ENCODE measurements around the gene NAIF1.
"Not testable (repeated sequence)": the region's sequence is repeated elsewhere in the genome, so short reads cannot be mapped to it uniquely, and the experiment has no call there.

The NAIF1 gene

DNA sequence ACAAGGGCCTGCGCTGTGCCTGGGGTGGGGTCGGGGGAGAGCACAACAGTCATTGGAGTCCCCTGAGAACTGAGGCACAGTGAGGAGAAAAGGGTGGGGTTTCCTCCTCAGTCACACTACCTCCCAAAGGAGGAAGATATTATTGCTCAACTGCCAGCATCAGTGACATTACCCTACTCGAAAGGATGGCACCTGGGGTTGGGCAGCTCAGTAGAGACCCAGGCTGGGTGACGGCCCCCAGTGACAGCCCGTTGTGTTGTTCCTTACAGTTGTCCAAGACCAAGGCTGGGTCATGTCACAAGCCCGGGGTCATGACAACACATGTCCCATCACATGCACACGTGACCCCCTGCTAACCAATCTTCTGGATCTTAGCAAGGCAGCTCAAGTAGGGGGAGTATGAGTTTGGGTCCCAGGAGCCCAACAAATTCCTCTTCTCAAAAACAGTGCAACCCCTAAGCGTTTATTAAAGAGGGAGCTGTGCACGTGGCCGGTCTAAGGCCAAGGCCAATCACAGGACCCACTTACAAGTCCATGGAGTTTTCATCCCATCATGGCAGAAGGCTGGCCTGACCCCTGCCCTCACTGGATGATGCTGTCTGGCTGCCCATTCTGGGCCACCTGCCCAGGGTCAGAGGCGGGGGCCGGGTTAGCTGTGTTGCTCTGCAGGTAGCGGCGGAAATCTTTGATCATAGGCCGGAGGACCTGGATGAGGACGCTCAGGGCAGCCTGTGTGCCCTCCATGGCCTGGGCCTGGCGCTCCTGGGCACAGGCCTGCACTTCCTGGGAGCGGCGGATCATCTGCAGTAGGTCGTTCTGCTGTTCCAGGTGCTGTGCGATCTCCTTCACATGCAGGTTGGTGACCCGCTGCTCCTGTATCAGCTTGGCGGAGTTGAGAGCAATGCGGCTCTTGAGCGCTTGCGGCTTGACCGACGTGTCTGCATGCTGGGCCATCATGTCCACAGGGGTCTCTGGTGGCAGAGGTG, 4.0 kb downstream of the NAIF1 start:
- in situ Hi-C loops (cut with MboI; ENCODE audit: low sequenced_read_pairs) = no loop called here

DNA sequence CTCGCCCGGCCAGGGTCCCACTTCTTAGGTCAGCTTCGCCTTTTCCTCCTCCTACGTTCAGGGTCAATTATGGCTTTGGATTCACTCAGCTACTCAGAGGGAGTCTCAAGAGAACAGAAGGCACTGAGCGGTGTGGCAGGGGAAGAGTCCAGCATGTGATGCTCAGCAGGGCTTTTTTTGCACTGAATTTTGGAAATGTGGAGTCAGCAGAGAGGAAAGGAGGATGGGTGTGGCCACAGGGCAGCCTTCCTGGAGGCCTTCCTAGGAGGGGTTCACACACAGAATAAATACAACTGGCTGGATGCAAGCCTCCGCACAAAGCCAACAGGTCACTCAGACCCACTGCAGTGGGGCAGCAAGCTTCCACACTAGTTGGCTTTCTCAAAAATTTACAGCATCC, 4.8 kb downstream of the NAIF1 start:
- in situ Hi-C loops (cut with MboI; ENCODE audit: low sequenced_read_pairs) = no loop called here

DNA sequence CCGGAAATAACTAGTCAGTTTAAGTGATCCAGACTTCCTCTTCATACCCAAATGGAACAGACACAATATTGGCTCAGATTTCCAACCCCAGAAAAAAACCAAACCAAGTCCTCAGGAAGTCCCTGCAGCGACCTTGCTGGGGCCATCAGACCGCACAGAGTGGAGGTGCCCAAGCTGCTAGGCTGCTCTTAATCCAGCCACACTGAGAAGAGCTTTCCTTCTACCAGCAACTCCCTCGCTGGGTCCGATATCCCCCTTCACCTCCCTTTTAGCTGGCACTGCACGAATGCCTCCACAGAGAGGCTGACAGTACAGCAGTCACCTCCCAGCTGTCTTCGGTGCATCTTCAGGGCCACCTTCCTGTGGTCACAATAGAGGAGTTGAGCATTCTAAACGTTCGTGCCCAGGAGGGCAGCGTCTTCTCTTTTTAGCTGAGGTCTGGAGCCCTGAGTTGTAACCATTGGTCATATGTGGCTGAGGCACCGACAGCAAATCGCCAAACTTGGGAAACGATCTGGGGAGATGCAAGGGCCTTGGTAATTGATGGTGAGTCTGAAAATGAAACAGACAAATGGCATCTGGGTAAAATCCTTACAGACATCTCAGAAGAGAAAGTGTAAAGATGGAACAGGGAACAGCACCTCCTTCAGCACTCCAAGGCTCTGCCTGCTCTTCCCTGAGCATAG, 5.7 kb downstream of the NAIF1 start:
- in situ Hi-C loops (cut with MboI; ENCODE audit: low sequenced_read_pairs) = no loop called here

DNA sequence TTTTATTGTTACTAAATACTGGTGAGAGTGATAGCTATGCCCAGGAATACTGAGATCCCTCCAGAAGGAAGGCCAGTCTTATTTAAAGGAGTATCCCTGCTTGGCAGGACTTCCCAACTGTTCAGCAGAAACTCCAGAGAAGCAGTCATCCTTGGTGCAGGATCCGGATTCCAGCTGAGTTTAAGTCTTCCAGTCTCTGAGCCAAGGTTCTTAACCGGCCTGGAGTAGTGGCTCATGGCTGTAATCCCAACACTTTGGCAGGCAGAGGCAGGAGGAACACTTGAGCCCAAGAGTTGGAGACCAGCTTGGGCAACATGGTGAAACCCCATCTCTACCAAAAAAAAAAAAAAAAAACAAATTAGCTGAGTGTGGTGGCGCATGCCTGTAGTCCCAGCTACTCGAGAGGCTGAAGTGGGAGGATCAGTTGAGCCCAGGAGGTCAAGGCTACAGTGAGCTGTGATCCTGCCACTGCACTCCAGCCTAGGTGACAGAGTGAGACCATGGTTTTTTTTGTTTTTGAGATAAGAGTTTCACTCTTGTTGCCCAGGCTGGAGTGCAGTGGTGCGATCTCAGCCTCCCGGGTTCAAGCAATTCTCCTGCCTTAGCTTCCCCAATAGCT, 7.6 kb downstream of the NAIF1 start:
- in situ Hi-C loops (cut with MboI; ENCODE audit: low sequenced_read_pairs) = no loop called here

DNA sequence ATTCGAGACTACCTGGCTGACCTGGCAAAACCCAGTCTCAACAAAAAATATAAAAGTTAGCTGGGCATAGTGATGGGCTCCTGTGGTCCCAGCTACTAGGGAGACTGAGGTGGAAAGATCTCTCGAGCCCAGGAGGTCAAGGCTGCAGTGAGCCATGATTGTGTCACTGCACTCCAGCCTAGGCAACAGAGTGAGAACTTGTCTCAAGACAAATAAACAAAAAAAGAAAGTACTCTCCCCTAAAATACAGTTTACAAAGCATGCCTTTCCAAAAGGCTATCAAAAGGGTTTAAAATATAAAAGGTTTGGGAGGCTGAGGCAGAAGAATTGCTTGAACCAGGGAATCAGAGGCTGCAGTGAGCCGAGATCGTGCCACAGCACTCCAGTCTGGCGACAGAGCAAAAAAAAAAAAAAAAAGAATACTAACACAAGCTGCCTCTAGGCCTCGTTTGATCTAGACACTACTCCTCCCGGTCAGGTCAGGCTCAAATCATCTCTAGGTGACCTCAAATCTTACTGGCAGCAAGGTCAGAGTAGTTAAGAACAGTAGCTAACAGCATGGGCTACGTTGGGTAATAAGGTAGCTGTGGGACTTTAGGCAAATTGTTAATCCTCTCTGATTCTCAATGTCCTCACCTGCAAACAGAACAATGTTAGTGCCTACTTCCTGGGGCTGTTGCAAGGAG, 9.3 kb downstream of the NAIF1 start:
- in situ Hi-C loops (cut with MboI; ENCODE audit: low sequenced_read_pairs) = no loop called here

DNA sequence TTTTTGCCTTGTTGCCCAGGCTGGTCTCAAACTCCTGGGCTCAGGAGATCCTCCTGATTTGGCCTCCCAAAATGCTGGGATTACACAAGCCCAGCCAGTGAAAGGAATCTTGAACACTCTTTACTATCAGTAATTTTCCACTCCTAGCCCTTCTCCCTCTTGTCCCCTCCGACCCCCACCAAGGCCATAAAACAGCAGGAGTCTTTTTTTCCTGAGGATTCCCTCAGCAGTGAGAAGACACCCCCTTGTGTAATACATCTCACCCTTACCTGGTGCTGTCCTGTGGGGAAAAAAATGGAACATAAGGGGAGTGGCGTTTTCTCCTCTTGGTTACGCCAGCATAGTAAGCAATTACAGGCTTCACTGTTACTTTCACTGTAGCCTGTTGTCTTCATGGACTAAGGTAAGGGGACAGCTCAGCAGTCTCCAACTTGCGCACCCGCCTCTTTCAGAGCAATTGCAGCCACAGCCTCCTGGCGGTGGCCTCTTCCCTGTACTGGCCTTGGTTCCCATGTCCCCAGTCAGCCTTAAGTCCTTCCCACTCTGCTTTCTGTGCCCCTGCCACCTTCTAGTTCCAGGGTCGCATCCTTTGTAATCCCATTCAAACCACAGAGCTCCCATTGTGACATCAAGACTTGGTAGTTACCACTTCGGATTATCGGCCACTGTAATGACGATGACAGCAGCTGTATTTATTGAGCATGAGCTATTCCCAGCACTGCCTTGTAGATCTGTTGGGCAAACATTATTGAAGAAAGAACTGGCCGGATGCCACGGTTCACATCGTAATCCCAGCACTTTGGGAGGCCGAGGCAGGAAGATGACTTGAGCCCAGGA, 10.0 kb downstream of the NAIF1 start:
- in situ Hi-C loops (cut with MboI; ENCODE audit: low sequenced_read_pairs) = no loop called here

DNA sequence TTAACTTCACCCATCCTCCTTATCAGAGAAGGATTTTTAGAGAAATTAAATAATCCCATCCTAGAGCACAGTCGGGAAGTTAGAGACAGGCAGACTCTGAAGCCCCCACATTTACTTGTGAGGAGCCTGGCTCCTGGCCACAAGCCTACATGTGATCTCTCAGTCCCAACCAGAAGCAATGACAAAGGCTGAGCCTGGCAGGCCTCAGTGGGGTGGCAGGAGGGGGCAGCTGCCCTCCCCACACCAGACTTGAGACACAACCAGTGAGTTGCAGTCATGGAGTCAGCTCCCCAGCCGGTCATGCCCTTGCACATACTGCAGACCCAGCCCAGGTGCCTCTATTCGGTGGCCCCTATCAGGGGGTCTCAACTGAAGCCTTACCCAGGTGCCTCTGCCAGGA, 11.0 kb downstream of the NAIF1 start:
- in situ Hi-C loops (cut with MboI; ENCODE audit: low sequenced_read_pairs) = no loop called here

DNA sequence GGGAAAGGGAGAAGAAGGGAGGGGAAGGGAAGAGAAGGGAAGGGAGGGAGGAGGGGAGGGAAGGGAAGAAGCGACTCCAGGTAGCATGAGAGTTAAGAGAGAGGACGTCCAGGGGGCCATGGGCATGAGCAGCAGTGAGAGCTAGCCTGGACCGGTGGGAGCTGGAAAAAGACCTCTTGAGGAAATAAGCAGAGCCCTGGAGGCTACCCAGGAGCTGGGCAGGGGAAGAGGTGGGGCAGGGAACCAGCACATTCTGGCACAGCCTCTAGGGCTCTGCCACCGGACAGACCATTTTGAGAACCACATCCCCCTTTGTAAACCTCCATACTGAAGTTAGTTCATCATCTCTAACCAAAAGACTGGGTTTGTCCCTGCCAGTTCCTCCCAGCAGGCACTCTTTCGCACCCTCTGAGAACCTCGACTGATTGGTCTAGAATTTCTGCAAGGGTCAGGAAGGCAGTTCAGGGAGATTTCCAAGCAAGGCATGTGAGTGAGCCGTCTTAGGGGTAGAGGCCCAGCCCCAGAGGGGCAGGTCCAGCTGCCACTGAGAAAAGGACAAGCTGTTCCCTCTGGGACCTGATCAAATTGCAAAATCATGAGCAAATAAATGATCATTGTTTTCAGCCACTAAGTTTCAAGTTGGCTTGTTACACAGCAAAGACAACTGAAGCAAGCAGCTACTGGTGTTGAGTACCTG, 11.6 kb downstream of the NAIF1 start:
- in situ Hi-C loops (cut with MboI; ENCODE audit: low sequenced_read_pairs) = no loop called here

DNA sequence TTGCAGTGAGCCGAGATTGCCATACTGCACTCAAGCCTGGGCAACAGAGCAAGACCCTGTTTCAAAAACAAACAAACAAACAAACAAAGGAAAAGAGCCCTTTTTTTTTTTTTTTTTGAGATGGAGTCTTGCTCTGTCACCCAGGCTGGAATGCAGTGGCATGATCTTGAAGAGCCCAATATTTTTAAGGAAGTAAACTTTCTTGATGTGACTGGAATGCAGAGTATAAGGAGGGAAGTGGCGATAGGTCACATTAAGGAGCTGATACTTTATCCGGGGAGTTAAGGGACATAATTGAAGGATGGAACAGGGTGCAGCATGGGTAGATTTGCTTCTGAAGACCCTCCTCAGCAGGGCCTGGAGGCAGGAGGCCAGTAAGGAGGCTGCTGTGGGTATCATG, 13.0 kb downstream of the NAIF1 start:
- in situ Hi-C loops (cut with MboI; ENCODE audit: low sequenced_read_pairs) = no loop called here

DNA sequence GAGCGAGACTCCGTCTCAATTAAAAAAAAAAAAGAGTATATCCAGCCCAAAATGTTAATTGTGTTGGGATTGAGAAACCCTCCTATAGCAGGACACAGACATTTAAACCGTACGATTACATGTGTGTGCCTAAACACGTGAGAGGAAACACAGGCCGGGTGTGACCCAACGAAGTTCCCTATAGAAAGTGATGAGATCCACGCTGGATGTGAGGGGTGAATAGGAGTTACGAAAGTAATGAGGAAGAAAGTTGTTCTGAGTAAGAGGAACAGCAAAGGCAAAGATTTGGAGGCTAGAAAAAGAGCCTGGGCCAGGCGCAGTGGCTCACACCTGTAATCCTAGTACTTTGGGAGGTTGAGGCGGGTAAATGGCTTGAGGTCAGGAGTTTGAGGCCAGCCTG, 13.6 kb downstream of the NAIF1 start:
- in situ Hi-C loops (cut with MboI; ENCODE audit: low sequenced_read_pairs) = no loop called here

DNA sequence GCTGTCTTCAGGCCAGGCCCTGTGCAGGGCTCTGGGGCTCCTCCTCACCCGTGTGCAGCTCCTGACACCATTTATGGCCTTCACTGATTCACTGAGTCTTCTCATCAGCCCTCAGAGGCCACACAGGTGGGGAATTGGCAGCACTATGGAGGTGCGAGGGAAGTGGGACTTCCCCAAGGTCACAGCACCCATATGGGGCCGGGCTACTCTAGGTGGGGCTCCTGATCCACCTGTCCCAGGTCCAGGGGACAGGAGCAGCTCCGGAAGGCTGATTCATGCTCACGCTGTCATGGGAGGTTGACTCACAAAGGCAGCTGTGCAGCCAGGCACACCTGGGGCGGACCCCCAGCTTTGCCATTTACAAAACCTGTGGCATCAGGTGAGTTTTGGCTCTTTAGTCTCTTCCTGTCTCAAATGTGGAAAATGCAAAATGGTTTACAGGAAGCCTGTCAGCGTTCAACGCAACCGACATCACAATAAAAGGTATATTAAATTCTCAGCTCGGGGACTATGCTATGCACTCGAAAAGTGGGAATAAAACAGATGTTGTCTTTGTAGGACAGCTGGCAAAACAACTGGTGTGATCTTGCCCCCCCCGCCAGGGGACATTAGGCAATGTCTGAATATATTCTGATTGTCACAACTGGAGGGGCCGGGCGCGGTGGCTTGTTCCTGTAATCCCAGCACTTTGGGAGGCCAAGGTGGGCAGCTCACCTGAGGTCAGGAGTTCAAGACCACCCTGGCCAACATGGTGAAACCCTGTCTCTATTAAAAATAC, 15.0 kb downstream of the NAIF1 start:
- in situ Hi-C loops (cut with MboI; ENCODE audit: low sequenced_read_pairs) = no loop called here

DNA sequence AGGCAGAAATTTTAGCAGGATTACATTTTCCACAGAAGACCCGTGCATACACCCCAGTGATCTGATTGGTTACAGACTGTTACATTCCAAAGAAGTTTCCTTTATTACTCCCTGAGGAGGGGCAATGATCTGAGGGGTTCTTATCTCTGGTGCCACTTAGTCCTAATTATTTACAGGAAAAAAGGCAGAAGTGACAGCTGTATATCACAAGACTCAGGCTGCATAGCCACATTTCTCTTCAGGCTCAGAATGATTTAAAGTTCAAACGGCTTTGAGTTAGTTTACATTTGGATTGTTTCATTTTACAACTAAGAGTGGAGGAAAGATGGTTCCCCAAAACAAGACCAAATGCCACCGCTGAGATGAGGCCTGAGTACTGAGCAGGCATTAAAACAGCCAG, 17.3 kb downstream of the NAIF1 start:
- in situ Hi-C loops (cut with MboI; ENCODE audit: low sequenced_read_pairs) = no loop called here

DNA sequence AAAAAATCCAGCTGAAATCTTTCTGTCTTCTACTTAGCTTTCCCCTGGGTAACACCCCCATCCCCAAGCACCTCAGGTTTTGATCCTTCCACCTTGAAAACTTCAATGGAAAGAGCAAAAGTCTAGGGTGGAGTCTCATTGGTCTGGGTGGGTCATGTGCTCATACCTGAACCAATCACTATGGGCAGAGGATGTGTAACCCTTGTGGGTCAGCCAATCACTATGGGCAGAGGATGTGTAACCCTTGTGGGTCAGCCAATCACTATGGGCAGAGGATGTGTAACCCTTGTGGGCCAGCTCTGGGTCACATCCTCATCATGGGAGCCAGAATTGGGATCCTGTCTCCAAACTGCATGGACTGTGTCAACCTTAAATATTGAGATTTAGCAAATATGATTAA, 18.5 kb downstream of the NAIF1 start:
- in situ Hi-C loops (cut with MboI; ENCODE audit: low sequenced_read_pairs) = no loop called here

DNA sequence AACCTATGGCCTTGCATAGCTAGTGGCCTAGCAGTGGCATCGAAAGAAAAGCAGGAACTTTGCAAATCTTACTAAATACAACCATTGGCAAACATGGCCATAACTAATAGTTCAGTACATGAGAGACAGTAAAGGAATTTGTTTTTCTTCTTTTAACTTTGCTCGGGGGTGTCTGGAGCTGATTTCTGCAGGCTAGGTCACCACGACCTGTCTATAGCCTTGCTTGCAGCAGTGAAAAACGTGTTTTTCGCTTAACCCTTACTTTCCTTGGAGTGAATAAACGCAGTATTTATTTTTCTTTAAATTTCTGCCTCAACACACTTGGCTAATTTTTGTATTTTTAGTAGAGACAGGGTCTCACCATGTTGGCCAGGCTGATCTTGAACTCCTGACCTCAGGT, 19.9 kb downstream of the NAIF1 start:
- in situ Hi-C loops (cut with MboI; ENCODE audit: low sequenced_read_pairs) = no loop called here

DNA sequence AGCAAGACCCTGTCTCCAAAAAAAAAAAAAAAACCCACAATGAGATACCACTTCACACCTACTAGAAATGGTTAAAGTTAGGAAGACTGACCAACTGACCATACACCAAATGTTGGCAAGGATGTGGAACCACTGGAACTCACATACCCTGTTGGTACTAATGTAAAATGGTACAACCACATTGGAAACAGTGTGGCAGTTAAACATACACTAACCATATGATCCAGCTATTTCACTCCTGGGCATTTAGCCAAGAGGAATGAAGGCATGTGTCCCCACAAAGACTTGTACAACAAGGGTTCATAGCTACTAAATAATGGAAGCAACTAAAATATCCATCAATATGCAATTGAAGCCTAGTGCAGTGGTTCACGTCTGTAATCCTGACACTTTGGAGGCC, 21.3 kb downstream of the NAIF1 start:
- in situ Hi-C loops (cut with MboI; ENCODE audit: low sequenced_read_pairs) = no loop called here

DNA sequence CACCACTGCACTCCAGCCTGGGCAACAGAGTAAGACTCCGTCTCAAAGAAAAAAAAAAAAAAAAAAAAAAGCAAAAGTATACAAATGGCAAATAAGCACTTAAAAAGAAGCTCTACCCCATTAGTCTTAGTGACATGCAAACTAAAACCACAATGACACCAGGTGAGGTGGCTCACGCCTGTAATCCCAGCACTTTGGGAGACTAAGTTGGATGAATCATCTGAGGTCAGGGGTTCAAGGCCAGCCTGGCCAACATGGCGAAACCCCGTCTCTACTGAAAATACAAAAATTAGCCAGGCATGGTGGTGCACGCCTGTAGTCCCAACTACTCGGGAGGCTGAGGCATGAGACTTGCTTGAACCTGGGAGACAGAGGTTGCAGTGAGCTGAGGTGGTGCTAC, 21.7 kb downstream of the NAIF1 start:
- in situ Hi-C loops (cut with MboI; ENCODE audit: low sequenced_read_pairs) = not testable (repeated sequence)

DNA sequence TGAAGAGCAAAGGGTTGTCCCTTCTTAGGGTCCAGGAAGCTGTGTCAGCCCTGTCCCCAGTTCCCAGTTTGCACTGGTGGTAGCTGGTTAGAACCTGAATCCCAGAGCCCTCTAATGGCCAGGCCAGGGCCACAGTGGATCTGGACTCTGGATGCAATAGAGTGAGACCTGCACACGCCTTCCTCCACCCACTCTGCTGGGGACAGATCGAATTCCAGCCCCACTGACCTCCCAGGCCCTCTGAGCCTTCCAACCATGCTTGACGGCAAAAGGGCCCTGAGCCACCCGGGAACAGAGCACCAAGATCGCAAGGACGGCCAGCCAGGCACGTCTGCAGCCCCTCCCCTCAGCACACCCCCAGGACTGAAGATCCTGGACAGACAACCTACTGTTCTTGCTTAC, 23.7 kb downstream of the NAIF1 start:
- in situ Hi-C loops (cut with MboI; ENCODE audit: low sequenced_read_pairs) = no loop called here

DNA sequence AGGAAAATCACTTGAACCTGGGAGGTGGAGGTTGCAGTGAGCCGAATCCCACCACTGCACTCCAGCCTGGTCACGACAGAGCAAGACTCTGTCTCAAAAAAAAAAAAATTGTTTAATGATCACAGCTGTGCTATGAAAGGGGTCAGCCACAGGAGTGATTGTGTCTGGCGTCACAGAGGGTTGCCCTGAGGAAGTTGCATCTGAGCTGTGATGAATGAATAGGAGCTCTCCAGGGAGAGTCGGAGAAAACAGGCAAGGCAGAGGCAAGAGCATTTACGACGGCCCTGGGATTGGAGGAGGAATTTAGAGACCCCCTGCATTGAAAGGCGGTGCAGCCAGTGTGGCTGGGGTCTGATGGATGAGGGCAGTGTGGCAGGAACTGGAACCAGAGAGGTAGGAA, 25.1 kb downstream of the NAIF1 start:
- in situ Hi-C loops (cut with MboI; ENCODE audit: low sequenced_read_pairs) = no loop called here

DNA sequence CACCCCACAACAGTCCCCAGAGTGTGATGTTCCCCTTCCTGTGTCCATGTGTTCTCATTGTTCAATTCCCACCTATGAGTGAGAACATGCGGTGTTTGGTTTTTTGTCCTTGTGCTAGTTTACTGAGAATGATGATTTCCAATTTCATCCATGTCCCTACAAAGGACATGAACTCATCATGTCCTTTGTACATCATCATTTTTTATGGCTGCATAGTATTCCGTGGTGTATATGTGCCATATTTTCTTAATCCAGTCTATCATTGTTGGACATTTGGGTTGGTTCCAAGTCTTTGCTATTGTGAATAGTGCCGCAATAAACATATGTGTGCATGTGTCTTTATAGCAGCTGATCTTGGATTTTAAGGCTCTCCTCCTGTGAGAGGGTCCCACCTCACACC, 26.3 kb downstream of the NAIF1 start:
- in situ Hi-C loops (cut with MboI; ENCODE audit: low sequenced_read_pairs) = not testable (repeated sequence)
